HG03159 (cell line): ENCODE results near the gene RGP1.

ENCODE experiments used
- ATAC-seq: cut with Tn5 transposase; IDR thresholded peaks from one replicate; pipeline ENCODE4 v1.9.1; 2021; ENCODE audit warnings: mild to moderate bottlenecking, moderate library complexity; ENCODE audit not compliant: unreplicated experiment

Gene RGP1

DNA sequence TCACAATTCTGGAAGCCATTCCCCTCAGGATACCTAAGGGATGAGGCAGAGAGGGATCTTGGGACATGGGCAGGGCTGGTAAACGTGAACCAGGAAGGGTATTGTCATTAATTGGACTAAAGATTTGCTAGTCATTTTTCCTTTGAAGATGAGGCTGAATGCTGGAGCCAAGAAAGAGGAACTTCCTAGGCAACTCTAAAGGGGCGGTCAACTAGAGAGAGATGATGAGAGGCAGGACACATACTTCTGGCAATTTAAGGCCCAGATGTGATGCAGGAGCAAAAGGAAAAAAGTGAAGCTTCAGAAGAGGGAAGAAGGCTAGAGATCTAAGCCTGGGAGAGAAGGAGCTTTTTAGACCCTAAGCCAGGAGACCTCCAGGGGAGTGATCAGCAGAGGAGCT lies 5.6 kb upstream of the RGP1 start:
- ATAC-seq, result no peak

DNA sequence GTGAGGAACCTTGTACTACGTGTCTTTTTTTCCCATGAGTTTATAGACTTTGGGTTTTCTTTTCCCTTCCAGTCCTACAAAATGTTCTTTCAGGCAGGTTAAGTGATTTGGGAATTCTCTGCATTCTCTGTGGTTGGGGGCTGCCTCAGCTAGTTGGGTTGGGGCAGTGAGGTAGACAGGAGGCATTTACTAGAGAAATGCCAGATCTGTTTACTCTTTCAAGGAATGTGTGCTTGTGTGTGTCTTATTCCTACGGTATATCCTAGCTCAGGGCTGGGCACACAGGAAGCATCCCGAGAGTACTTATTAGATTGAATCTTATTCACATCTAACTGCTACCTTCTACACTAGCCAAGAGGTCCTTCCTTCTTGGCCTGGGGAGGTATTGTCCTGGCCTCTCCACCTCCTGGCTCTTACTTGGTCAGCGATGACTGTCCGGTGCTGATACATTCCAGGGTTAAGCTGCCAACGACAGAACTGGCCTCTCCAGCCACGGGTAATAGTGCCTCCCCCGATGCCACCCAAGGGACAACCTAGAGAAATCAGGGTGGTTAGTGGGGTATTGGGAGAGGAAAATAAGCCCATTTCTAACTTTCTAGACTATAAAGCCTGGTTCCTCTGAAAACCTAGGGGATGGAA lies 5.1 kb upstream of the RGP1 start:
- no peak for ATAC-seq

DNA sequence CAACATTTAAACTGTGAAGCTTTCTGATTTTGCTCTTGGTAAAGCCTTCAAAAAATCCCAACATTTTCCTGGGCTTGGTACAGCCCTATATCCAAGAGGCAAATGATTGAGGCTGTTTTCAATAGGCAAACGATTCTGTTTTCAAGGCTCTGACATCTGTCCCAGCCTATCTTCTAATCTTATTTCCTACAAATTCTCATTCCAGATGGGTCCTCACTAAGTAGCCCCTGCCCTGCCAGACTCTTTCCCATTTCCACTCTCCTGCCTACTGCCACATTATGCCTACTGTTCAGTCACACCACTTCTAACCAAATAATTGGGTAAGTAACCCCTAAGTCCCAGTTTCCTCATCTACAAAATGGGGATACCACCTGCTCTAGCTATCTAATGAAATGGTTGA lies 3.5 kb upstream of the RGP1 start:
- no peak for ATAC-seq

DNA sequence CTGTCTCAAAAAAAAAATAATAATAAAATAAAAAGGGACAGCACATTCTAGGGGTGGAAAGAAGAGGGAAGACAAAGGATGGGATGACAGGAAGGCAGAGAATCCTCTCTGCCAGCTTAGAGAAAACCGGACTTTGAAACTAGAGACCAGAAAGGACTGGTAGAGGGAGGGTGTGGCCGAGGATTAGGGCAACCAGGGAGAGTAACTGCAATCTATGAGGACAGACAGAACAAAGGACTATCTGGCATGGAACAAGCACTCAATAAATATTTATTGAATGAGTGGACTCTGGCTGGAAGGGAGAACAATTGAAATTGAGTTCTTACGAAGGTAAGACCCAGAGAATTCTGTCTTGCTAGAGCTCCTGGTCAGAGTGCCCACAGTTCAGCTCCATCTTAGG lies 2.5 kb upstream of the RGP1 start:
- ATAC-seq, result no peak

DNA sequence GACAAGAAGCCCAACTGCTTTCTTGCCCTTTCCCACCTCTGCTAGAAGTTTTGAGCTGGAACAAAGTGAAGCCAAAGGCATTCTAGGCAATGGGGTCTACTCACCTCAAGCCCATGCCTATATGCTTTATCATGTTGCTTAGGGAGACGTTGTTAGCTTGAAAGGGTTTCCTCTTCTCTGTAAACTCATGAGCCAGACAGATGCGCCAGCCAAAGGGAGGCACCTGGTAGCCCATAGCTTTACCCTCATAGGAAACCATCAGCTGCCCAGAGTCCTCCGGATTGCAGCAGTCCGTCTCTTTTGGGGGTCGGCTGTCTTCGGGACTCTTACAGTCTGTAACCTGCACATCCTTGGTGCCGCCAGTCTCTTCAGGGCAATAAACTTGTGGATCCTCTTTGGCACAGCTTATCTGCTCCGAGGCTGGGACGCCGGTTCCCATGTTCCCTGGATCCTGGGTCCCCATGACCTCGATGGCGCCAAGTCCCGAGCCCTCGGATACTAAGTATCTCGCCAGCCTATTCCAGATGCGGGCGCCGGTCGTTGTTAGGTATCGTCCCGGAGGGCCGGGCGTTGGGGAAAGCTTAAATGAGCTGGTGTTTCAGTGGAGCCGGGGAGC lies 737 bp upstream of the RGP1 start:
- ATAC-seq, result no peak

DNA sequence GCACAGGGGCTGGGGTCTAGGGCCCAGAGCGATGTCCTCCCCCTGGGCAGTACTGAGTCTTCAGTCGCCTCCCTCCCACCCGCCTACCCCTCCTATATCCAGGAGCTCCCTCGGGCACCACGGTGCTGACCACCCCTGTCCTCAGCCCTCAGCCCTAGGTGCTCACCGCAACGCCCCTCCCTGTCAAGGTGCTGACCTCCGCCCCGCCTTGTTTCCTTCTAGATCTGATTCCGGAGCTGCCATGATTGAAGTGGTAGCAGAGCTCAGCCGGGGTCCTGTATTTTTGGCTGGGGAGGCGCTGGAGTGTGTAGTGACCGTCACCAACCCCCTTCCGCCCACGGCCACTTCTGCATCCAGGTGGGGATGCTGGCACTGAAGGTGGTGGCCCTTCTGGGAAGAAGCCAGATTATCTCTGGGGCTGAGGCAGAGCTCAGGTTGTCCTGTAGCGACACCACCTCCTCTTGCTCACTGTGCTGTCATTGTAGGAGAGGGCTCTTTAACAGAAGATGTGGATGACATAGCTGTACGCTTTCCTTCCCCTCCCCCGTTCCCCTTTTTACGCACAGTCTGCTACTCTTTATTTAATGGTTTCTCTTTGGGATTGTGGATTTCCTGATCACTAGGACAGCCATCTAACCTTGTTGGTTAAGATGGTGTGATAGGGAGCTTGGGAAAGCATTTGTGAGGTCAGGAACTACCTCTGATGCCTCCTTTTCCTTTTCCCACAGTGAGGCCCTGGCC lies 598 bp downstream of the RGP1 start:
- ATAC-seq, result peak; percentile 30

DNA sequence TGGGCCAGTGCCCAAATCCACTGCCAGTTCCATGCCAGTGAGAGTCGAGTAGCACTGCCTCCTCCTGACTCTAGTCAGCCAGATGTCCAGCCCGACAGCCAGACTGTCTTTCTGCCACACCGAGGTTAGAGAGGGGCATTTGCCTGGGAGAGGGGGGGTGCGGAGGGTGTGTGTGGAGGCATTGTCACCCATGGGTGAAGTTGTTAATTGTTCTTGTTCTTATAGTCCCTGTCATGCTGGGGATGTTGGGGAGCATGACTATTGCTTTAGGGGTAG lies 1.1 kb downstream of the RGP1 start:
- ATAC-seq, result no peak

DNA sequence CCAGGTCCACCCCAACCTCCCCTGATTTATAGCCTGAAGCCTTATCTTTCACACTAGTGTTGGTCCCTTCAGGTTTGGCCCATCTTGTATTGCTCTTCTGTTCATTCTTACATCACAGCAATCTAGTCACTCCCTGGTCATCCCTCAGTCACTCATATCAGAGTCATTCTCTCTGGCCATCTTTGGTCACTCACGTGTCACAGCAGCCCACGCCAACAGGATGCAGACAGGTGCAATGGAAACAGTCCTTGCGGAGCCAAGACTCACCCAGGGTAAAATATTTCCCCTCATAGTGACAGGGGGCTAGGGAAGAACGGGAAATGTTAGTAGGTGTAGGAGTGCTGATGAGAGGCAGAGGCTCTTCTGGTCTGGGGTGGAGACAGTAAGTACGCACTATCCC lies 4.4 kb downstream of the RGP1 start:
- no peak for ATAC-seq

DNA sequence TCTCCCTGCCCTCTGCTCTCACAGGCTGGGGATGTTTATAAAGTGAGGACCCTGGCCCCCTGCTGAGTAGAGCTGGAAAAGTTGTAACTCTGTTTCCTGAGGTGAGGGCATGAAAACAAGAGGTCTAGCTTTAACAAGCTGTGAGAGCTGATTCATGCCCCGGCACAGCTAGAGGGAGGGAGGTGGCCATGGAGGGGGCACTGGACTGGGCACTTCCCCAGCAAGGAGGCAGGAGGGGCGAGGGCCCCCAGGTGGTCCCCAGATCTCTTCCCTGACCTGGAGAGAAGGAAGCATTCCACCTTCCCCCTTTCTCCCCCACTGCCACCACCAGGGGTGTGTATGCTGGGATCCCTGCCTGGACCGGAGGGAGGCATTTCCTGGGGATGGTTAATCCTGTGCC lies 5.2 kb downstream of the RGP1 start, which contains the start of gene MSMP:
Gene MSMP (minus strand): TSS at position 13 of the 400 bp plus-strand sequence. CDS start 147 bp downstream, outside the sequence.
- no peak for ATAC-seq

DNA sequence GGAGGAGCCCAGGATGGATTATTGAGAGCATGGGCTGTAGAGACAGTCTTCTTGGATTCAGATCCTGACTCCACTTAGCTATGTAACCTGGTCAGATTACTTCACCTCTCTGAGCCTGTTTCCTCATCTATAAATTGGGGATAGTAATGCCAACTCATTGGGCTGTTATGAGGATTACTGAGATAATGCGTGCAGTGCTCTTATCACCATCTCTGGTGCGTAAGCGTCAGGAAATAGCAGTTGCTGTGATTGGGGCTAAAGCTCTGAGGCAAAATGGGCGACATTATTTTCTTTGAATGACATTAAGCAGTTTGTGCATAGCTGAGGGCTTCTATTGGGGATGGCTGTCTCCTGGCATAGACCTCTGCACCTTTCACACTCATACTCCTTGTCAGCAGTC lies 6.0 kb downstream of the RGP1 start:
- no peak for ATAC-seq

DNA sequence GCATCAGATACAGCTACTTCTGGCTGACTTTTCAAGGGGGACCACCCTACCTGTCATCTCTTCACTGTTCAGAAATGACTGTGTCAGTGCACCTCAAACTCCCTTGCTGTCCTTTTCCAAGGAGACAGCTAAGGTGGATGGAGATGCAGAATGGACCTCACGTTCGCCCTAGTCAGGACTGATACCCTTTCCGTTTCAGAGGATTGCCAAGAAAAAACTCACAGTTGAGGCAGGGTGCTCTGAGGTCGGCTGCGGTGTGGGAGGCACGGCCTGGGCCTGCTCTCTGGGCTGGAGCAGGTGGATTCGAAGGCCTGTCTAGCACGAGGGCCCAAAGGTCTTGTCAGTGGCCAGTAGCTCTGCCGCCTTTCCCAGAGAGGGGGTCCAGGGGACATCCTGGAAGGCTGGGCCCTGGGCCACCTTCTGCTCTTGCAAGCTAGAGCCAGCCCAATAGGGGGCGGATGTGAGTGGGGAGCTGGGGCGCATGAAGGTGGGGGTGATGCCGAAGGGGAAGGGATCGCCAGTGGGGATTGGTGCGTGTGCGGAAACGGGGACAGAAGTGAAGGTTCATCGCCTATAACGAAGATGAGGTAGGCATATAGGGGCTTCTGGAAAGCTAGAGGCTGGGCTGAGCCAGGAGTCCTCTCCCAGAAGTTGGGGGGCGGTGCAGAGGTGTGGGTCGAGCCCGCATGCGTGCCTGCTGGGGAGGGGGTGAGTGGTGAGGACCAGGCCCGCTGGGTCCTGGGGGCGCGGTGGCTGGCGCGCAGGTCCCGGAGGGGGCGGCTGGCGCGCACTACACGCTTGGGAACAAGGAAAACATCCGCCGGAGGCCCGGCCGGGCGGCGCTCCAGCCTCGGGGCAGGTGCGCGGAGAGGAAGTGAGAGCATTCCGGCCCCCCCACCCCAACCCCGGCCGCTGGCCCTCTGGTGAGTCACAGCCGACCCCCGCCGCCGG lies 7.5 kb downstream of the RGP1 start:
- ATAC-seq, result peak; percentile 66

DNA sequence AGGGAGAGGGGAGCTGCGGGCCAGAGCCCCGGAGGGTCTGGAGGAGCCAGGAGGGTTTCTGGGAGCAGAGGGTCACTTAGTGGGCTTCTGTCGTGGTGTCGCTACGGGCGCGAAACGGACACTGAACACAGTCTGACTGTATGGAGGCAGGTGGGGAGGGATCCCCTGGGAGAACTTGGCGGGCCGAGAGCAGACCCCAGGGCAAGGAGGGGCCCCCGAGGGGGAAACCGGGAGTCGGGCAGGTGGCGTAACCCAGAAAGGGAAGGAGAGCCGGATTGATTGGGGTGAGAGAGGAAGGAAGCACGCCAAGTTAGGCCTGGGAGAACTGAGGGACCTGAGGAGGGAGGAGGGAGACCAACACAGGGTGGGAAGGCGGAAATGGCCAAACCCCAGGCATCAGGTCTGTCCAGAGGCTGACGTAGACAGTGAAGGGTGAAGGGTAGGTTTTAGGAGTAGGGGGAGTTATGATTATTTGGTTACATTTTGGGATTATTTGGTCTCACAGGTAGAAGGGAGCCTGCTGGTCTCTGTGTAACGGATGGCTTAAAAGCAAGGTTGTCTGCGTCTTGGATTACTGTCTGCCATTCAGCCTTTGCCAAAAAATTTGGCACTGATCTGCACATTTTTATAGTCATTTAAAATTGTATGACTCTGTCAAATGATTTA lies 8.3 kb downstream of the RGP1 start:
- peak; percentile 36 for ATAC-seq

DNA sequence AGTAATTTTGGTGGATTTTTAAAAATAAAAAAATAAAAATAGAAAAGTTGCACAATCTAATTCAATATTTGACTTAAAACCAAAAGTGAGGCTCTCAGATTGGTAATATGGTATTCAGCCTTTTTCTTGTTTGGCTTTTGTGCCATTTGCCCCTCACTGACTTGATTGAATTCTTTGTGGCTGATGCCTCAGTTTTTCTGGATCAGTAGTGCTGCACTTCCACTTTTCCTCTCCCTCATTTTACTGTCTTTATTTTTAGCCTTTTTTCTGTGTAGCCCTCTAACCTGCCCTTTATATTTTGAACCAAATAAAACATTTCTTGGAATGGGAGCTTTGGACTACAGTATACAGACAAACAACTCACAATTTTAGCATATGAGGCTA lies 8.8 kb downstream of the RGP1 start:
- ATAC-seq, result no peak

DNA sequence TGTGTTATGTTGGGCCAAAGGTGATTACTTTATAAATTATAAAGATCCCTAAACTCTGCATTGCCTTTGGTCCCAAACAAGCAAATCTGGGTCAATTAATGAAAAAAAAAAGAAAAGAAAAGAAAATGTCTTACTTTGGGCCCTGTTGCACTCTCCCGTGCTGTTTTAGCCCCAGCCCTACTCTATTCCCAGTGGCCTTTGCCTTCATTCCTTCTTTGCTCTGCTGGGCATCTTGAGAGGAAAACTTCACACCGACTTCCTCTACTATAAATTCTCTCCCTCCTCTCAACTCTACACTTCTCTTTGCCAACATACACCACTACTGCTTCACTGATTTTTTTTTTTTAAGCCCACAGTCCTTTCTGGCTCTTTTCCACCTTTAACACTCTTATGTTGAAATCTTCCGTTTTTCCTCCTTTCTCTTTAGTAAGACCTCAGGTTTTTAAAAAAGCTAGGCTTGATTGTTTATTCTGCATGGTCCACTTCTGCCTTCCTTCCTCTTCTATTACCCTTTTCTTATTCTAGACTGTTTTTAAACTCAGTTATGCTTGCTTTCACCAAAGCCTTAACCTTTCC lies 9.5 kb downstream of the RGP1 start:
- ATAC-seq, result no peak

DNA sequence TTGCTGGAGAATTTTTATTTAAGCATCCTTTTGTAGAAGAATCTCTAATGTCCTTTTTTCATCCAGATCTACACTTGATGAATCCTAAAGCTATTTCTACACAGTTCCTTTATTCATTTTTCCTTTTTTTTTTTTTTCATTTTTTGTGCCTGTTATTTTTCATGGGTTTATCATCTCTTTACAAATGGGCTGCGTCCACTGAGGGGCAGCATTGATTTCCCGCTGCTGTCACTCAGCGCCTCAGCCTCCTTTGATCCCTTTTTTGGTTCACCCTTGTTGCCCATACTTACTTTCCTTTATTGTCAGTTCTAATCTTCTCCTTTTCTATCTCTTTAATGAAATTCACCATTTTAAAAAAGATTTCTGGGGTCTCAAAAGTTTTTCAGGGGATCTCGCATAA lies 10.7 kb downstream of the RGP1 start:
- no peak for ATAC-seq

DNA sequence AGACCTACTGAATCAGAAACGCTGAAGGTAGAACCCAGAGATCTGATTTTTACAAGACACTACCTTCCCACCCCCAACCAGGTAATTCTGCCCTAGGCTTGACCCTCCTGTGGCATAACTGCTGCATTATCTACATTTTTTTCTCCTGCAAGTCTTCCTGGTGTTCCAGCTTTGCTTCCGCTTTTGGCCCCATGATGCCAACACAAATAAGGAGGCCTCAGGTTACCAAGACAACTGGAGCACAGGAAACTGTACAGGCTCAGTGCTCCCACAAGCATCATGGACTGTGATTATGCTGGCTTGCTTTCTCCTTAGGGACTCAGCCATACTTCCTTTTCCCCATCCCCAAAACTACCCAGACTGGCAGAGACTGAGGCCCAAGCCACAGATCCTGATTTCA lies 11.6 kb downstream of the RGP1 start:
- ATAC-seq, result no peak

DNA sequence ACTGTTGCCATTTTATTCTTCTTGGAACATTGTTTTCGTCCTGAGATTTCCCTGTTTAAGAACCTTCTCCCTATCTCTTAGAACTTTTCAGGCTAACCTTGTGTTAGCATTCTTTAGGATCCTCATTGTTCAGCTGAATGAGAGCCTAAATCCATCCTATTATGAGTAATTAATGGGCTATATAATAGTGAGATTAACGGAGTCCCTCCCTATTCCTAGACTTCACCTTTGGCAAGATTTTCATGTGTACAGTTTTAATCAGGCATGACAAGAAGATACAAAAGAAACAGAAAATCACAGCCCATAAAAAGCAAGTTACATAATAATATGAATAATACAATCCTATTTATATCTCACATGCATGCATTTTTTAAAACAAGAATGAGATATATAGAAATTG lies 14.1 kb downstream of the RGP1 start:
- ATAC-seq, result no peak

DNA sequence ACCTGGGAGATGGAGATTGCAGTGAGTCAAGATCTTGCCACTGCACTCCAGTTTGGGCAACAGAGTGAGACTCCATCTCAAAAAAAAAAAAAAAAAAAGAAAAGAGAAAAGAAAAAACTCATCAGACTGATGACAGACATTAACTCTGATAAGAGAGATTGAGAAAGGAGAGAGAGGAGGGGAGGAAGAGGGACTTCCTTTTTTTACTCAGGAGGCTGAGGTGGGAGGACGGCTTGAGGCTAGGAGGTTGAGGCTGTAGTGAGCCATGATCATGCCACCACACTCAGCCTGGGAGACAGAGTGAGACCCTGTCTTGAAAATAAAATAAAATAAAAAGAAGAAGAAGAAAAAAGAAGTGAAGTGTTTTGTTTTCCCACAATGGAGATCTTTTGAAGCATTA lies 14.7 kb downstream of the RGP1 start:
- no peak for ATAC-seq

DNA sequence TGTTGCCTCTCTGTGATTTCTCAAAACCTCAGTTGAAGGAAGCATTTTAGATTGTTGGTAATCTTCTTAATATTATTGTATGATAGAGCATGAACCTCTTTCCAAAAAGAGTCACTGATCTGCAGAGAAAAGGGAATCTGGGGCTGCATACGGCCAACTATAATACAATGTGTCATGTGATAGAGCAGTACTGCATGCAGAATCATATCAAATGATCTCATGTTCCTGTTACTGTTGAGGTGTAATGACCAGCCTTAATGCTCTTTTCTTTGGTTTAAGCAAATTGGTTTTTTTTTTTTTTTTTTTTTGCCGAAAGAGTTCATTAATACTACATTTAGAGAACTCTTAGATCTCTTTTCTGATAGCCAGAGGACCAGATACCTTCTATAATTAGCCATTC lies 17.9 kb downstream of the RGP1 start:
- no peak for ATAC-seq

DNA sequence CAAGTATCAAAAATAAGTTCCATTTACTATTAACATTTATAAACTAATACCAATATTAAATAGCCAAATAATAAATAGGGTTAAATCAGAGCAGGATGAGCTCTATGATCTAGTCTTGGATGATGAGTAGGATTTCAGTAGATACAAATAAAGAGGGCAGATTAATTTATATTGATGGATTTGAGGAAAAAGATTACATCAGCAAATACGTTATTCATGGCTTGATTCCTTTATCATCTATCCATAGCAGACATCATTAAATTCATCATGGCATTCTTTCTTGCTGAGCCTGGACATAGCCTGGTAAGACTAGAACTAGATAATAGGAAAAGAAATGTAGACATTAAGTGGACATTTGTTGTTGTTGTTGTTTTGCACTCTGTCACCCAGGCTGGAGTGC lies 18.4 kb downstream of the RGP1 start:
- ATAC-seq, result no peak

DNA sequence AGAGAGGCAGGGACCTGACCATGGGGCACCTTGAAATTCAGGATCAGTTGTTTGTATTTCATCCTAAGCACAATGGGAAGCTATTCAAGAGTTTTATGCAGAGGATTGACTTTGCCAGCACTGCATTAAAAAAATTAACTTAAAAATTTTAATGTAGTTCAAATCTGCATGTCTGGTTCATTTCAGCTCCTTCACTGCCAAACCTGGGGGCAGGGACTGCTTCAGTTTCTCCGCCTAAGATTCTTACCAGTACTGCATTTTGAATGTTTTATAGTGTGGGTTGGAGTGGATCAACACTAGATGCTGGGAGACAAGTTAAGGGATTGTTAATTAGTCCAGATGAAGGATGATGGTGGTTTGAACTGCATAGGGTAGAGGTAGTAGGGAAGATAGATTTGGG lies 20.7 kb downstream of the RGP1 start:
- no peak for ATAC-seq
